Lower leg skin (tissue), 3 donors: Measurements from ENCODE around the gene ZFP36L1.

Experiments
- POLR2A ChIP-seq, 2 donors: fragments of 450-650 bp; IDR thresholded peaks; one replicate each; pipeline ENCODE4 v1.6.1; 2016 to 2017; ENCODE audit warnings: antibody characterized with exemption in 2 of 2, mild to moderate bottlenecking in 1 of 2, moderate library complexity in 1 of 2
- TF ChIP-seq, protein P1 (sequence below), 3 donors: fragments of 450-650 bp; IDR thresholded peaks; one replicate each; pipeline ENCODE4 v1.5.1; 2016; ENCODE audit warnings: antibody characterized with exemption in 3 of 3, mild to moderate bottlenecking in 3 of 3, moderate library complexity in 2 of 3

DNA sequence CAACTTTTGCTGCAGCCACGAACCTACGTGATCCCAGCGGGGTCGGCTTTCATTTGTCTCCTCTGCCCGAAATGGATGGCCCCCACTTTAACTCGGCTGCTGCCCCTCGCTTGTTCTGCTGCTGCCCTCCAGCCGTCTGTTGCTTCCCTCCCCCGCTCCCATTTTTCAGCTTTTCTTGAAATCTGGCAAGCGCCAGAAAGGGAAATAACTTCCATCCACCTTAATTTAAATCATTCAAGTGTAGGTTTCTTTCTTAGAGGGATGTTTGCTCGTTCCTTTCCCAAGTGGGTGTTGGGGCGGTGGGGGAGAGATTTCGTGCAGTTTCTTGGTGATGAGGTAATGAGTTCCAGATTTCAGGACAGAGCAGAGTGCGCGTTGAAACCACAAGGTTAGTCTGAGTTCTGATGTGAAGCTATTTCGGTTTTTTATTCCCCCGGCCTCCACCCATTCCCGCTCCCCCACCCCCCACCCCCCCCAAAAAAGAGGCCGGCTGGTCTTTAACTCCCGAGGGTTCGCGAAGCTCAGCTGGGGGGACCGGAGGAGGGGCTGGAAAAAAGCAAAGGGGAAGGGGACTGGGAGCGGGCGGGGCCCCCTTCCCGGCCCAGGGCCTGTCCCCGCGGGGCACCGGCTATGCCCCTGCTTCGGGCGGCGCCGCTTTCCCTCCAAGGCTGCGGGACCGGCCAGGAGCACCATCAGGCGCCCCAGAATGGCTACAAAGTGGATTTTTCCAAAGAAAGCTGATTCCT, 2.2 kb upstream of the ZFP36L1 start:
- TF ChIP-seq, protein P1, sequence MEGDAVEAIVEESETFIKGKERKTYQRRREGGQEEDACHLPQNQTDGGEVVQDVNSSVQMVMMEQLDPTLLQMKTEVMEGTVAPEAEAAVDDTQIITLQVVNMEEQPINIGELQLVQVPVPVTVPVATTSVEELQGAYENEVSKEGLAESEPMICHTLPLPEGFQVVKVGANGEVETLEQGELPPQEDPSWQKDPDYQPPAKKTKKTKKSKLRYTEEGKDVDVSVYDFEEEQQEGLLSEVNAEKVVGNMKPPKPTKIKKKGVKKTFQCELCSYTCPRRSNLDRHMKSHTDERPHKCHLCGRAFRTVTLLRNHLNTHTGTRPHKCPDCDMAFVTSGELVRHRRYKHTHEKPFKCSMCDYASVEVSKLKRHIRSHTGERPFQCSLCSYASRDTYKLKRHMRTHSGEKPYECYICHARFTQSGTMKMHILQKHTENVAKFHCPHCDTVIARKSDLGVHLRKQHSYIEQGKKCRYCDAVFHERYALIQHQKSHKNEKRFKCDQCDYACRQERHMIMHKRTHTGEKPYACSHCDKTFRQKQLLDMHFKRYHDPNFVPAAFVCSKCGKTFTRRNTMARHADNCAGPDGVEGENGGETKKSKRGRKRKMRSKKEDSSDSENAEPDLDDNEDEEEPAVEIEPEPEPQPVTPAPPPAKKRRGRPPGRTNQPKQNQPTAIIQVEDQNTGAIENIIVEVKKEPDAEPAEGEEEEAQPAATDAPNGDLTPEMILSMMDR (IDR thresholded peaks at IDR 0.05): no peak
- TF ChIP-seq POLR2A (IDR thresholded peaks at IDR 0.05): no peak
